ENCODE results near the gene TRIO. TPM values are rescaled to one million over a fixed set of nuclear protein-coding genes. Genes with fewer than 3 reads are reported as not detected.

Gene TRIO
- total RNA-seq, 3 donors from 2014 or later (not counting 1 experiment from before 2014, with no cell fraction given): 84.6 to 136 (median 94.3) TPM

- H3K4me3 ChIP-seq (ENCODE audit: low read length): no peak overlapping the region
- H3K27ac Mint-ChIP-seq: peak overlapping the region; percentile 37 to 86
- peaks cover 47 to 74% of the 10 kb centered on the region in 2 donors for H3K4me1 Mint-ChIP-seq
- no peaks in the 10 kb centered on the region for H3K27me3 ChIP-seq (ENCODE audit: control insufficient read depth, insufficient read depth, low read length)
- intact Hi-C loops (cut with micrococcal nuclease): loop anchor here (2.0 to 5.0 kb wide), 4 partner anchors 14 to 61 kb away; no protein-coding TSS in a partner anchor
- no peaks in the 10 kb centered on the region for H3K9me3 Mint-ChIP-seq
- H3K36me3 Mint-ChIP-seq: no peaks in the 10 kb centered on the region
- WGBS (ENCODE audit: insufficient coverage): 74% methylated on average over 6 of the region's 8 CpGs
- ATAC-seq (peak; percentile 30 to 53 (median 51)), DNase-seq (no peak)
- H3K36me3 ChIP-seq (ENCODE audit: control insufficient read depth, insufficient read depth, low read length): no peaks in the 10 kb centered on the region
- H3K9me3 ChIP-seq (ENCODE audit: control insufficient read depth, insufficient read depth, low read length): no peaks in the 10 kb centered on the region
- no peak for TF ChIP-seq CTCF (IDR thresholded peaks at IDR 0.05)
- H3K27me3 Mint-ChIP-seq (ENCODE audit: low read depth in 2 of 2): no peaks in the 10 kb centered on the region
- H3K4me1 ChIP-seq (ENCODE audit: control insufficient read depth, insufficient read depth, low read length): peaks cover 38% of the 10 kb centered on the region
- no peak overlapping the region for H3K4me3 Mint-ChIP-seq
- peak overlapping the region; percentile 44 for H3K27ac ChIP-seq (ENCODE audit: low read length)
Observed at GRCh38 chr5:14208071-14209021, 65.2 kb downstream of the TRIO start.

DNA sequence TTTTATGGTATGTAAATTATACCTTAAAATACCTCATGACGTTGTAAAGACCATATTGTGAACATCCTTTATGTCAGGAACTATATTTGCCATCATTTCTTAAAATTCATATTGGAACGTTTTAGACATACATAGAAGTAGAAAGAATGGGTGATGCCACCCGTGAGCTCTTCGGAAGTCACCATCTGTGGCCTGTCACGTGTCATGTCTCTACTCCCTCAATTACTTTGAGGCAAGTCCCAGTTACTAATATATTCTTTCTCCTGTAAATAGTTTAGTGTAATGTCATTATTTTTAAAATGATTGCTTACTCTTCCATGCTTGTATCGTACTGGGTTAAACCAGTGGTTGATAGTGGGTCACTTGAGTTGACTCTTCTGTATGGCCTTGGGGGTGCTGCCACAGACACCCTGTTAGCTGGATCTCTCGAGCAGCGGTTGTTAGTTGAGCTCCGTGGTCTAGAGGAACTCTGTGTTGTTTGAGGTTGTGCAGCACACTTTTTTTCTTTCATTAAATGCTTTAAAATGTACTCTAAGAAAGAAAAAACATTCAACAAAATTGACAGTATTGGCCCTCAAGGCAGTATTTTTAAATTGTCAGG, 66.2 kb downstream of the TRIO start:
- Mint-ChIP-seq H3K4me3 (no peak overlapping the region), H3K9me3 (no peaks in the 10 kb centered on the region), H3K27ac (peak overlapping the region; percentile 72 to 86), H3K27me3 (ENCODE audit: low read depth in 2 of 2) (no peaks in the 10 kb centered on the region), H3K4me1 (peaks cover 40 to 65% of the 10 kb centered on the region in 2 donors), H3K36me3 (no peaks in the 10 kb centered on the region)
- Histone ChIP-seq H3K9me3 (ENCODE audit: control insufficient read depth, insufficient read depth, low read length) (no peaks in the 10 kb centered on the region), H3K27ac (ENCODE audit: low read length) (no peak overlapping the region), H3K36me3 (ENCODE audit: control insufficient read depth, insufficient read depth, low read length) (no peaks in the 10 kb centered on the region), H3K4me1 (ENCODE audit: control insufficient read depth, insufficient read depth, low read length) (peaks cover 40% of the 10 kb centered on the region), H3K27me3 (ENCODE audit: control insufficient read depth, insufficient read depth, low read length) (no peaks in the 10 kb centered on the region), H3K4me3 (ENCODE audit: low read length) (no peak overlapping the region)
- intact Hi-C loops (cut with micrococcal nuclease): loop anchor here (2.0 to 5.0 kb wide), 4 partner anchors 13 to 62 kb away; no protein-coding TSS in a partner anchor
- ATAC-seq (peak; percentile 37 to 52 (median 49)), DNase-seq (no peak)
- WGBS (ENCODE audit: insufficient coverage): 70% methylated on average over 1 of the region's 9 CpGs
- no peak for TF ChIP-seq CTCF (IDR thresholded peaks at IDR 0.05)

GRCh38 chr5:14209836-14210235, 66.7 kb downstream of the TRIO start:
- no peak overlapping the region for H3K4me3 ChIP-seq (ENCODE audit: low read length)
- TF ChIP-seq CTCF (IDR thresholded peaks at IDR 0.05): no peak
- no peaks in the 10 kb centered on the region for H3K36me3 ChIP-seq (ENCODE audit: control insufficient read depth, insufficient read depth, low read length)
- ATAC-seq (no peak), DNase-seq (no peak)
- Mint-ChIP-seq H3K36me3 (no peaks in the 10 kb centered on the region), H3K4me1 (peaks cover 35 to 60% of the 10 kb centered on the region in 2 donors), H3K27ac (peak overlapping the region; percentile 72 to 86), H3K4me3 (no peak overlapping the region), H3K9me3 (no peaks in the 10 kb centered on the region), H3K27me3 (ENCODE audit: low read depth in 2 of 2) (no peaks in the 10 kb centered on the region)
- peaks cover 35% of the 10 kb centered on the region for H3K4me1 ChIP-seq (ENCODE audit: control insufficient read depth, insufficient read depth, low read length)
- H3K27me3 ChIP-seq (ENCODE audit: control insufficient read depth, insufficient read depth, low read length): no peaks in the 10 kb centered on the region
- 93% methylated on average over 8 of the region's 8 CpGs for WGBS (ENCODE audit: insufficient coverage)
- H3K9me3 ChIP-seq (ENCODE audit: control insufficient read depth, insufficient read depth, low read length): no peaks in the 10 kb centered on the region
- intact Hi-C loops (cut with micrococcal nuclease): loop anchor here (2.0 to 5.0 kb wide), 4 partner anchors 13 to 63 kb away; no protein-coding TSS in a partner anchor
- no peak overlapping the region for H3K27ac ChIP-seq (ENCODE audit: low read length)
